ENCODE results near the gene RRAGD.

RRAGD gene

GRCh38 chr6:89350281-89350966, 61.6 kb downstream of the RRAGD start:
- no peak overlapping the region for H3K4me3 ChIP-seq (ENCODE audit: low read depth, low read length)

GRCh38 chr6:89348372-89348771, 63.7 kb downstream of the RRAGD start:
- H3K4me3 ChIP-seq (ENCODE audit: low read depth, low read length), result no peak overlapping the region

- no peak overlapping the region for H3K4me3 ChIP-seq (ENCODE audit: low read depth, low read length)
Measured at GRCh38 chr6:89347825-89348224, 64.2 kb downstream of the RRAGD start.

- H3K4me3 ChIP-seq (ENCODE audit: low read depth, low read length), result no peak overlapping the region
Measured at GRCh38 chr6:89346433-89346832, 65.6 kb downstream of the RRAGD start.

- H3K4me3 ChIP-seq (ENCODE audit: low read depth, low read length), result no peak overlapping the region
Measured at GRCh38 chr6:89339565-89339964, 72.5 kb downstream of the RRAGD start.

GRCh38 chr6:89335164-89335563, 76.9 kb downstream of the RRAGD start:
- H3K4me3 ChIP-seq (ENCODE audit: low read depth, low read length), result no peak overlapping the region

GRCh38 chr6:89330910-89331309, 81.2 kb downstream of the RRAGD start:
- H3K4me3 ChIP-seq (ENCODE audit: low read depth, low read length), result no peak overlapping the region

- H3K4me3 ChIP-seq (ENCODE audit: low read depth, low read length), result no peak overlapping the region
Measured at GRCh38 chr6:89328976-89329375, 83.1 kb downstream of the RRAGD start.

GRCh38 chr6:89324304-89324703, 87.8 kb downstream of the RRAGD start:
- H3K4me3 ChIP-seq (ENCODE audit: low read depth, low read length), result no peak overlapping the region

- no peak overlapping the region for H3K4me3 ChIP-seq (ENCODE audit: low read depth, low read length)
Measured at GRCh38 chr6:89323511-89323971, 88.5 kb downstream of the RRAGD start.

- no peak overlapping the region for H3K4me3 ChIP-seq (ENCODE audit: low read depth, low read length)
Measured at GRCh38 chr6:89321131-89321970, 90.7 kb downstream of the RRAGD start.

GRCh38 chr6:89320012-89320559, 92.0 kb downstream of the RRAGD start:
- no peak overlapping the region for H3K4me3 ChIP-seq (ENCODE audit: low read depth, low read length)

GRCh38 chr6:89317067-89317466, 95.0 kb downstream of the RRAGD start:
- no peak overlapping the region for H3K4me3 ChIP-seq (ENCODE audit: low read depth, low read length)

GRCh38 chr6:89315249-89315885, 96.7 kb downstream of the RRAGD start, which contains the start of gene GABRR2:
GABRR2 (minus strand) TSS chr6:89315299; CDS start chr6:89315165, 134 bp downstream.
- H3K4me3 ChIP-seq (ENCODE audit: low read depth, low read length), result no peak within 1 kb of the TSS

GRCh38 chr6:89314692-89315091, 97.4 kb downstream of the RRAGD start:
- H3K4me3 ChIP-seq (ENCODE audit: low read depth, low read length), result no peak overlapping the region

All from iPS-11a (cell line).